Muscle layer of duodenum (tissue), 2 donors: ENCODE results near the gene DNAH11.
"Not testable (repeated sequence)": the region's sequence is repeated elsewhere in the genome, so short reads cannot be mapped to it uniquely, and the experiment has no call there.

ENCODE experiments used
- H3K27ac ChIP-seq: one replicate; pipeline ENCODE4 v1.7.0; 2013; ENCODE audit warnings: mild to moderate bottlenecking, low read length
- H3K27me3 ChIP-seq: one replicate; pipeline ENCODE4 v1.7.0; 2013; ENCODE audit warnings: low read depth, mild to moderate bottlenecking, control low read depth, low read length
- H3K36me3 ChIP-seq, 2 donors: one replicate each; pipeline ENCODE4 v1.7.0; 2013; ENCODE audit warnings: low read length in 2 of 2, control low read depth in 1 of 2, mild to moderate bottlenecking in 1 of 2; ENCODE audit not compliant: insufficient read depth in 2 of 2, control insufficient read depth in 1 of 2
- H3K4me1 ChIP-seq, 2 donors: one replicate each; pipeline ENCODE4 v1.7.0; 2013; ENCODE audit warnings: low read length in 2 of 2, mild to moderate bottlenecking in 2 of 2, control low read depth in 1 of 2, moderate library complexity in 1 of 2; ENCODE audit not compliant: insufficient read depth in 2 of 2, control insufficient read depth in 1 of 2
- H3K4me3 ChIP-seq, 2 donors: one replicate each; pipeline ENCODE4 v1.7.0; 2013; ENCODE audit warnings: low read length in 2 of 2, low read depth in 1 of 2, mild to moderate bottlenecking in 1 of 2
- H3K9me3 ChIP-seq, 2 donors: one replicate each; pipeline ENCODE4 v1.7.0; 2013; ENCODE audit warnings: low read length in 2 of 2, control low read depth in 1 of 2, mild to moderate bottlenecking in 1 of 2; ENCODE audit not compliant: control insufficient read depth in 1 of 2
- donor health status: healthy.

The DNAH11 gene

GRCh38 chr7:21867816-21868575 is 325.2 kb downstream of the DNAH11 start:
- Histone ChIP-seq H3K4me1 (no peaks in the 10 kb centered on the region), H3K27ac (no peak overlapping the region), H3K27me3 (no peaks in the 10 kb centered on the region)

DNA sequence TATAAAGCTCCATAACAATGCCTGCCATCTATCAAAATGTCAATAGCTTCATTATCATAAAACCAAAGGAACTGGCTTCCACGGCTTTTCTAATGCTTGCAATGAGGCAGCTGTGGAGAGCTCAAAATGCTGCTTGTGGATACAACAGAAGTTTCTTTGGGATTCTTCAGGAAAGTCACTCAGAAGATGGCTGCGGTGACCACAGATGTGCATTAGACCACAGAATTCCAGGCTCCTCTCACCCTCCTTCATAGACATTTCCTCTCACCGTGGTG is 325.7 kb downstream of the DNAH11 start:
- Histone ChIP-seq H3K4me1 (no peaks in the 10 kb centered on the region), H3K4me3 (no peak overlapping the region), H3K27me3 (no peaks in the 10 kb centered on the region), H3K9me3 (no peaks in the 10 kb centered on the region), H3K27ac (no peak overlapping the region), H3K36me3 (no peaks in the 10 kb centered on the region)

More at GRCh38 chr7:21867816-21868575, 325.2 kb downstream of the DNAH11 start:
- Histone ChIP-seq H3K4me3 (no peak overlapping the region), H3K36me3 (no peaks in the 10 kb centered on the region), H3K9me3 (no peaks in the 10 kb centered on the region)

GRCh38 chr7:21869785-21870402 is 327.1 kb downstream of the DNAH11 start:
- H3K36me3 ChIP-seq = no peaks in the 10 kb centered on the region
- no peaks in the 10 kb centered on the region for H3K4me1 ChIP-seq
- no peaks in the 10 kb centered on the region for H3K27me3 ChIP-seq
- no peaks in the 10 kb centered on the region for H3K9me3 ChIP-seq
- H3K27ac ChIP-seq = no peak overlapping the region
- no peak overlapping the region for H3K4me3 ChIP-seq

DNA sequence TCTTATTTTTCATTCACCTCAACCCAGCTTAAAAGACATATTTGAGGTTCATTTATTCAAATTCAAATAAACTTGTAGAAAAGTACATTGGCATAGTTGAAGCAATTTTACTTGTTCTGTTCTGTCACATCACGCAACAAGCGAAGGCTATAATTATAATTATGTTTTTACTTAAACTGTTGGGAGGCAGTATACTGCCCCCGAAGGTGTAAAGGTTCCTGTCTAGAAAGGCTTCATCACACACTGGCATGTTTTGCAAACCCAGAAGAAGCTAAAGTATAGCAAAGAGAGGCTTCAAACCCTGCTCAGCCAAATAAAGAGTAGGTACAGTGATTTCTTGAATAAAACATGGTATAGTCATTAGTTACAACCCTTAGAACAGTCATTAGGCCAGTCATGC is 340.2 kb downstream of the DNAH11 start:
- Histone ChIP-seq H3K4me3 (no peak overlapping the region), H3K9me3 (no peaks in the 10 kb centered on the region), H3K4me1 (peaks cover 0 to 4% of the 10 kb centered on the region in 2 donors), H3K27ac (no peak overlapping the region), H3K27me3 (no peaks in the 10 kb centered on the region), H3K36me3 (no peaks in the 10 kb centered on the region)

GRCh38 chr7:21883501-21883900 is 340.7 kb downstream of the DNAH11 start:
- H3K4me1 ChIP-seq, H3K27ac ChIP-seq, H3K9me3 ChIP-seq, H3K27me3 ChIP-seq, H3K4me3 ChIP-seq, H3K36me3 ChIP-seq: not testable (repeated sequence)

DNA sequence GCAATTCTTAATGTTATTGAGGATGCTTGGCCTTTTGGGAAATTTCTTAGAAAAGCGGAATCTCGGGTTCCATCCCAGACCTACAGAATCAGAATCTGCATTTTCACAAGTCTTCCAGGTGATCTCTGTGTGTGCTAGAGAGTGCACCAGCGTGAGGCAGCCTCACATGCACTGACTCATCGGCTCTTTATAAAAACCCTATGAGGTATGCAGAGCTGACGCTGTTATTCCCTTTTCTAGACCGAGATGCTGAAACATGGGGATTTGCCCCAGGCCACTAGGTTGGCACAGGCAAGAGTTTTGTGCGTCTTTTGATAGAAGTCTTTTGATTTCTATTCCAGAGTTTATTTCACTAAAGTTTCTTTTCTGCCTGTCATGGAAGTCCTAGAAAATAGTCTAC is 341.7 kb downstream of the DNAH11 start:
- Histone ChIP-seq H3K4me1 (peaks cover 0 to 4% of the 10 kb centered on the region in 2 donors), H3K27ac (no peak overlapping the region)

DNA sequence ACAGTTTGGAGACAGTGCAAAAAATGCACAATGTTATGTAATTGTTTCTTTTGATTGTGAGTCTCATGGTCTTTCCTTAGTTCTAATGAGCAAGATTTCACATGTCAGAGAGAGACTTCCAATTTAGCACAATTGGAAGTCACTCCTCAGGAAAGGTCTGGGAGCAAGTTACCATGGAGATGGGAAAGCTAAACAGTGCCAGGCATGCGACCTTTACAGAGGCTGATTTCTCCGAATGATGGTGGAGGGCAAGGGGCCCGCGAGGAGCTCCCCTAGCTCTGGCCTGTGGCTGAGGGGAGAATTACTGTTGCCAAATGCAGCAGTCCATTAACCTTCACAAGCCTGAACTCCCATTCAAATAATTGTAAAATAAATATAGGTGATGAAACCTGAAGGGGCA is 343.6 kb downstream of the DNAH11 start:
- Histone ChIP-seq H3K36me3 (no peaks in the 10 kb centered on the region), H3K4me3 (no peak overlapping the region), H3K27ac (no peak overlapping the region), H3K9me3 (no peaks in the 10 kb centered on the region), H3K4me1 (peaks cover 0 to 4% of the 10 kb centered on the region in 2 donors), H3K27me3 (no peaks in the 10 kb centered on the region)

More for the DNA sequence above, 341.7 kb downstream of the DNAH11 start:
- Histone ChIP-seq H3K27me3 (no peaks in the 10 kb centered on the region), H3K9me3 (no peaks in the 10 kb centered on the region), H3K4me3 (no peak overlapping the region), H3K36me3 (no peaks in the 10 kb centered on the region)

DNA sequence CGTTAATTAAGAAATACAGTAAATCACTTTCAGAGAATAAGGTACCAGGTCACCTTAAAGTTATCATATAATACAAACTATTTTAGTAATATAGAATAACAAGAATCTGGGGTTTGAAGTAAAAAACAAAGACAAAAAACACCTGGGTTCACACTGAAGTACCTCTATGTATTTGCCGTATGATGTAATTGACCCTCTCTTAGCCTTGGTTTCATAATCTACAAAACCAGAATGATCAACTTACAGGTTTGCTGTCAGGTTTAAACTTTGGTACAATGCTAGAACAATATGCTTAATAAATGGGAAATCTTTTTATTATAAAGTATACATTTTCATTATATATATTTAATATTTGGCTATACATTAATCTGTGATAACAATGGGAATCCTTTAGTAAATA is 344.5 kb downstream of the DNAH11 start:
- no peaks in the 10 kb centered on the region for H3K36me3 ChIP-seq
- no peak overlapping the region for H3K27ac ChIP-seq
- H3K27me3 ChIP-seq = no peaks in the 10 kb centered on the region
- no peak overlapping the region for H3K4me3 ChIP-seq
- H3K4me1 ChIP-seq = peaks cover 0 to 4% of the 10 kb centered on the region in 2 donors
- H3K9me3 ChIP-seq = no peaks in the 10 kb centered on the region

DNA sequence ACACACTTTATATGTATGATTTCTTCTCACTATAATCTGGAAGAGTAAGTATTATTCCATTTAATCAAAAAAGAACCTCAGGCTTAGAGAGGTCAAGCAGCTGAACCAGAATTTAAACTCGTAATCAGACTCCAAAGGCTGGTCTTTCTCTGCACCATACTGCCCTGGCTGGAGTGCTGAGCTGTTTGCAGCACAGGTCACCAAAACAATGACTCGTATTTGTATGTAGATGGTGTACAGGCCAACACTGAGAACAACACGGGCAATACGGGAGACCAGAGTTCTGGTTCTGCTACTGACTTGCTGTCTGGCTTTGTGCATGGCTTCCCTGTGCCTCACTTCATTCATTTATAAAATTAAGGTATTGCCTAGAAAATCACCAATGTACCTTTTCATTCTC is 344.9 kb downstream of the DNAH11 start:
- H3K4me3 ChIP-seq = no peak overlapping the region
- peaks cover 0 to 4% of the 10 kb centered on the region in 2 donors for H3K4me1 ChIP-seq
- no peaks in the 10 kb centered on the region for H3K27me3 ChIP-seq
- no peaks in the 10 kb centered on the region for H3K9me3 ChIP-seq
- H3K27ac ChIP-seq = no peak overlapping the region
- no peaks in the 10 kb centered on the region for H3K36me3 ChIP-seq

DNA sequence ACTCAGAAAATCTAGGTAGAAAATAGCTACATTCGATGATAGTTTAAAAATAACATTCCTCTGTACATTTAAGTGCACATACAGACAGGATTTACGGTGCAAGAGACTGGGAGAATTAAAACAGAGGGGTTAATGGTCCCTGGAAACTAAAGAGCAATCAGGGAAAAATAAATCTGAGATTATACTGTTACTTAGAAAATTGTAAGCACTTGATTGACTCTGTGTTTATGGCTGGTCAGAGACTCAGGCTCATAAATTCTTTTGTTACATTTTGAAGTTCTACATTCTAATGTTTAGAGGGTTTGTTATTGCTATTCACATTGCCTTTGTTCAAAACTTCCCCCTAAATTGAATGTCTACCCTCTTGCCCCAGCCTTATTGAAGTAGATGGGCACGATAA is 348.5 kb downstream of the DNAH11 start:
- H3K4me1 ChIP-seq = peaks cover 0 to 4% of the 10 kb centered on the region in 2 donors
- no peaks in the 10 kb centered on the region for H3K36me3 ChIP-seq
- H3K27me3 ChIP-seq = no peaks in the 10 kb centered on the region
- no peaks in the 10 kb centered on the region for H3K9me3 ChIP-seq
- no peak overlapping the region for H3K4me3 ChIP-seq
- H3K27ac ChIP-seq = no peak overlapping the region

- no peak overlapping the region for H3K27ac ChIP-seq
- peaks cover 0 to 5% of the 10 kb centered on the region in 2 donors for H3K36me3 ChIP-seq
- H3K4me3 ChIP-seq = no peak overlapping the region
- no peaks in the 10 kb centered on the region for H3K9me3 ChIP-seq
- no peaks in the 10 kb centered on the region for H3K4me1 ChIP-seq
- no peaks in the 10 kb centered on the region for H3K27me3 ChIP-seq
These were observed 350.6 kb downstream of the DNAH11 start for GRCh38 chr7:21893401-21893800.
